Measurements from ENCODE around the gene ANKRD22. TPM values are rescaled to one million over a fixed set of nuclear protein-coding genes. Genes with fewer than 3 reads are reported as not detected.

The ANKRD22 gene
- total RNA-seq, 4 donors from 2014 or later: 3.0 to 12.2 (median 6.1) TPM; not detected in 1

DNA sequence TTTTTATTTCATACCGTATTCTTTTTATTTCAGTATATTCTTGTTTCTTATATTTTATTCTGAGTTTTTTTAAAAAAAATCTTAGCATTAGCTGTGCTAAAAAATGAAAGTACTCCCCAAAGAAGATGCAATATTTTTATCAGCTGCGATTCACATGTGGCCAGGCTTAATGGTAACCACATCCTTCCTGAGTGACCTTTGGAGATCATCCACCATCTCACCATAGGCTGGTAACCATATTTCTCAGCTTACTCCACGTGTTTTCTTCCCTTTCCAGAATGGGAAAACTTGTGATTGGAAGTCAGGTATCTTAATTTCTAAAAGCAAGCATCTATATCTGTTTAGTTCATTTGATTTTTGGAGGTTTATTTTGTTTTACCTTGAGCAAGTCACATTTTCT, 67.9 kb downstream of the ANKRD22 start:
- H3K4me1 ChIP-seq: no peaks in the 10 kb centered on the region
- no peaks in the 10 kb centered on the region for H3K36me3 ChIP-seq
- WGBS, 2 donors (ENCODE audit: low coverage in 1 of 2): 58 to 65% methylated on average over 3 of the region's 3 CpGs
- in situ Hi-C loops (cut with MboI; ENCODE audit: low pct_ligation_motif_present in 1 of 4, low pct_unique_long_range_greater_than_20kb in 1 of 4, low sequenced_read_pairs in 3 of 4): no loop called here
- H3K9me3 ChIP-seq: no peaks in the 10 kb centered on the region
- DNase-seq: no peak
- H3K27ac ChIP-seq: no peak overlapping the region
- no peak for TF ChIP-seq EP300 (IDR thresholded peaks at IDR 0.05; ENCODE audit: low read depth)
- no peak for TF ChIP-seq POLR2AphosphoS5 (IDR thresholded peaks at IDR 0.05)
- TF ChIP-seq, protein P1, sequence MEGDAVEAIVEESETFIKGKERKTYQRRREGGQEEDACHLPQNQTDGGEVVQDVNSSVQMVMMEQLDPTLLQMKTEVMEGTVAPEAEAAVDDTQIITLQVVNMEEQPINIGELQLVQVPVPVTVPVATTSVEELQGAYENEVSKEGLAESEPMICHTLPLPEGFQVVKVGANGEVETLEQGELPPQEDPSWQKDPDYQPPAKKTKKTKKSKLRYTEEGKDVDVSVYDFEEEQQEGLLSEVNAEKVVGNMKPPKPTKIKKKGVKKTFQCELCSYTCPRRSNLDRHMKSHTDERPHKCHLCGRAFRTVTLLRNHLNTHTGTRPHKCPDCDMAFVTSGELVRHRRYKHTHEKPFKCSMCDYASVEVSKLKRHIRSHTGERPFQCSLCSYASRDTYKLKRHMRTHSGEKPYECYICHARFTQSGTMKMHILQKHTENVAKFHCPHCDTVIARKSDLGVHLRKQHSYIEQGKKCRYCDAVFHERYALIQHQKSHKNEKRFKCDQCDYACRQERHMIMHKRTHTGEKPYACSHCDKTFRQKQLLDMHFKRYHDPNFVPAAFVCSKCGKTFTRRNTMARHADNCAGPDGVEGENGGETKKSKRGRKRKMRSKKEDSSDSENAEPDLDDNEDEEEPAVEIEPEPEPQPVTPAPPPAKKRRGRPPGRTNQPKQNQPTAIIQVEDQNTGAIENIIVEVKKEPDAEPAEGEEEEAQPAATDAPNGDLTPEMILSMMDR (IDR thresholded peaks at IDR 0.05): no peak
- TF ChIP-seq POLR2A (IDR thresholded peaks at IDR 0.05): no peak
- H3K4me3 ChIP-seq: no peak overlapping the region
- no peaks in the 10 kb centered on the region for H3K27me3 ChIP-seq
- intact Hi-C loops (cut with DNase I; ENCODE audit: low total_unique reads): no loop called here

DNA sequence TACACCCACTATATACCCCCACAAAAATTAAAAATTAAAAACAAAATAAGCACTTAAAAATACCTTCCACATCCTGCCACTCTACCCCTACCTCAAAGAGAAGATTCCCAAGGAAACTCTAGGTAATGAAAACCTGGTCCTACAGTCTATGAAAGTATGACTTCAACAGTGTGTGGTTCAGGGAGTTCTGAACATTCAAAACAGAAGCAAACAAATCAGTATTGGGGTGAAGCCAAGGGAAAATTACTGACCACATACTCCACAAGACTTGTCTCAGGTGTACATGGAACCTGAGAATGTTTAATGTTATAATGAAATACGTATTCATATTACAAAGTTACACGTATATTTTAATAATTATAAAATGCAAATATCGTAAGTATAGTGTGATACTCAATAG, 69.4 kb downstream of the ANKRD22 start:
- WGBS, 2 donors (ENCODE audit: low coverage in 1 of 2): 64 to 81% methylated on average over 3 of the region's 3 CpGs
- no peaks in the 10 kb centered on the region for H3K4me1 ChIP-seq
- no peaks in the 10 kb centered on the region for H3K27me3 ChIP-seq
- H3K36me3 ChIP-seq: no peaks in the 10 kb centered on the region
- DNase-seq: no peak
- in situ Hi-C loops (cut with MboI; ENCODE audit: low pct_ligation_motif_present in 1 of 4, low pct_unique_long_range_greater_than_20kb in 1 of 4, low sequenced_read_pairs in 3 of 4) (no loop called here), intact Hi-C loops (cut with DNase I; ENCODE audit: low total_unique reads) (no loop called here)
- H3K4me3 ChIP-seq: no peak overlapping the region
- H3K27ac ChIP-seq: no peak overlapping the region
- H3K9me3 ChIP-seq: no peaks in the 10 kb centered on the region
- no peak for TF ChIP-seq POLR2AphosphoS5 (IDR thresholded peaks at IDR 0.05)
- TF ChIP-seq POLR2A (IDR thresholded peaks at IDR 0.05): no peak

DNA sequence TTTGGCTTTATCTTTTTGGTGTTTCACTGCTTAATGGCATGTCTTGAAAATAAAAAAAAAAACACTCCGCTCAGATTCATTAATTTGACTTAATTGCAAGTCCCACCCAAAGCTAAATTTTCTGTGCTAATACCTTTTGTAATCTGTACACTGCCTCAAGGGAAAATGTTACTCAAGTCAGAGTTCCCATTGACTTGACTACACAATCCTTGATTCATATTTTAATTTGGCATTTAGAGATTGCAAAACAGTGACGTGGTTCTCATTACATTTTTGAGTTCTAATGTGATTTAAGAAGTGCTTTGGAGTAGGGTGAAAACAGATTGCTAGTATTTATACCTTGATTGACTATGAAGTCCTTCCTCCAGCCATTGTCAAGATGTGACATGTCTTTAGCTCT, 70.4 kb downstream of the ANKRD22 start:
- no peaks in the 10 kb centered on the region for H3K9me3 ChIP-seq
- no peaks in the 10 kb centered on the region for H3K4me1 ChIP-seq
- in situ Hi-C loops (cut with MboI; ENCODE audit: low pct_ligation_motif_present in 1 of 4, low pct_unique_long_range_greater_than_20kb in 1 of 4, low sequenced_read_pairs in 3 of 4) (no loop called here), intact Hi-C loops (cut with DNase I; ENCODE audit: low total_unique reads) (no loop called here)
- 73 to 81% methylated on average over 2 of the region's 2 CpGs for WGBS, 2 donors (ENCODE audit: low coverage in 1 of 2)
- TF ChIP-seq, protein P1 (IDR thresholded peaks at IDR 0.05): no peak
- TF ChIP-seq POLR2AphosphoS5 (IDR thresholded peaks at IDR 0.05): no peak
- TF ChIP-seq POLR2A (IDR thresholded peaks at IDR 0.05): no peak
- TF ChIP-seq EP300 (IDR thresholded peaks at IDR 0.05; ENCODE audit: low read depth): no peak
- DNase-seq: no peak
- H3K36me3 ChIP-seq: no peaks in the 10 kb centered on the region
- no peaks in the 10 kb centered on the region for H3K27me3 ChIP-seq
- H3K27ac ChIP-seq: no peak overlapping the region
- no peak overlapping the region for H3K4me3 ChIP-seq

Other genes starting within 250 kb of the ANKRD22 start
- not detected for gene LIPF, start 187.4 kb downstream of the ANKRD22 start, total RNA-seq
- not detected for gene LIPK, start 145.6 kb downstream of the ANKRD22 start, total RNA-seq
- under 1 TPM in 1 of 4 donors, not detected in 3; 0.48 TPM for gene LIPN, start 91.8 kb downstream of the ANKRD22 start, total RNA-seq
- not detected for gene LIPM, start 49.1 kb downstream of the ANKRD22 start, total RNA-seq
- 100 to 1,000 TPM in 3 of 4 donors, 10 to 100 TPM in 1; 74.8 to 176 (median 134) TPM for gene STAMBPL1, start 28.4 kb upstream of the ANKRD22 start, total RNA-seq
- 1,000 to 10,000 TPM in 1 of 4 donors, 100 to 1,000 TPM in 3; 403 to 1,827 (median 457) TPM for gene ACTA2, start 100.9 kb upstream of the ANKRD22 start, total RNA-seq
- gene FAS, start 139.0 kb upstream of the ANKRD22 start, total RNA-seq: 10 to 100 TPM in 3 of 4 donors, 1 to 10 TPM in 1; 9.0 to 58.5 (median 53.6) TPM

Data from transverse colon (tissue), 4 donors.